Ovary (tissue), 9 donors: ENCODE data around the gene NECTIN1. TPM values are rescaled to one million over a fixed set of nuclear protein-coding genes. Genes with fewer than 3 reads are reported as not detected.

Experiments
- DNase-seq, 5 donors: peaks; one replicate each; pipeline ENCODE4 v3.0.0-alpha.2; 2019 to 2020
- H3K27ac ChIP-seq, 2 donors: fragments of 200-600 bp; one replicate each; pipeline versions ENCODE4 v1.5.1 to v1.8.0; 2019 to 2022
- H3K27me3 ChIP-seq: fragments of 200-600 bp; one replicate; pipeline ENCODE4 v1.8.0; 2022
- H3K36me3 ChIP-seq: fragments of 200-600 bp; sonication (generic); one replicate; pipeline ENCODE4 v1.5.1; 2019
- H3K4me1 ChIP-seq: one replicate; pipeline ENCODE4 v1.8.1; 2013; ENCODE audit warnings: mild to moderate bottlenecking, moderate library complexity; ENCODE audit not compliant: insufficient read depth
- H3K4me3 ChIP-seq: fragments of 200-600 bp; sonication (generic); one replicate; pipeline ENCODE4 v1.5.1; 2017
- H3K9me3 ChIP-seq, 2 donors: fragments of 200-600 bp in 1 of 2; sonication (generic) in 1 of 2; one replicate each; pipeline versions ENCODE4 v1.5.1 to v1.8.1; 2013 to 2019; ENCODE audit warnings: mild to moderate bottlenecking in 1 of 2, moderate library complexity in 1 of 2
- EP300 ChIP-seq: sonication (generic); formaldehyde crosslinking; IDR thresholded peaks from one replicate; pipeline ENCODE4 v1.6.1; 2017; ENCODE audit warnings: antibody characterized with exemption
- POLR2A ChIP-seq: fragments of 450-650 bp; IDR thresholded peaks from one replicate; pipeline ENCODE4 v1.6.1; 2017; ENCODE audit warnings: antibody characterized with exemption, mild to moderate bottlenecking, moderate library complexity
- WGBS, 3 donors: extraction: QIAGEN DNeasy Blood & Tissue Kit in 1 of 3; methylation state at CpG; one replicate each; pipeline versions ENCODE4 v1.1.5 to v1.1.7; 2013 to 2017; 5-methylcytosine and 5-hydroxymethylcytosine counted together
- intact Hi-C, 4 donors: fragments of 100-400 bp; cut with DNase I; formaldehyde crosslinking; loops; one replicate each; pipeline versions ENCODE4 v1.11.0 to v1.15.1; 2022 to 2023
- polyA plus RNA-seq, 2 donors: library from polyadenylated mRNA; stranded (reverse); fragments of 200-250 nt in 1 of 2; fragments of 350-450 nt in 1 of 2; fragmentation: Illumina TruSeq in 1 of 2; extraction: RNeasy Lipid Tissue Mini Kit (QIAGEN cat#74804) in 1 of 2; gene quantifications; one replicate each; pipeline ENCODE4 v1.2.3, GENCODE V29; 2013 to 2014
- total RNA-seq, 7 donors: library from RNA; depleted of rRNA in 2 of 7; stranded (reverse); fragments of >200 nt in 2 of 7; fragmentation: NEBNext Ultra II Directional in 3 of 7; extraction: Animal tissue kit (Norgen Biotek cat#: 25700) in 3 of 7; gene quantifications; one replicate each; pipeline versions ENCODE4 v1.1.0 to v1.2.4, GENCODE V29; 2016 to 2023
- TF ChIP-seq, protein P1 (sequence below), 3 donors: fragments of 450-650 bp in 2 of 3; fragments of 200-600 bp in 1 of 3; IDR thresholded peaks; one replicate each; pipeline versions ENCODE4 v1.5.1 to v1.8.0; 2016 to 2022; ENCODE audit warnings: antibody characterized with exemption in 3 of 3, mild to moderate bottlenecking in 1 of 3
- donor health status: DM: no; HTN: no; CAD: no; lungs with moderate emphysema.
- donor health status: DM: no; HTN: no; CAD: no.
- donor health status: Bipolar disorder and iron deficiency.
- donor health status: DM: yes; HTN: yes; CAD: no.
- donor health status: DM: no; HTN: no; CAD: no.
- donor health status: DM: yes; HTN: yes; CAD: no.

NECTIN1 gene
- total and polyA plus RNA-seq, 9 donors: 1.5 to 12.1 (median 5.7) TPM

GRCh38 chr11:119624102-119624615 lies 104.8 kb downstream of the NECTIN1 start:
- Histone ChIP-seq H3K27ac (no peak overlapping the region), H3K4me1 (no peaks in the 10 kb centered on the region), H3K36me3 (no peaks in the 10 kb centered on the region), H3K27me3 (no peaks in the 10 kb centered on the region), H3K4me3 (no peak overlapping the region), H3K9me3 (no peaks in the 10 kb centered on the region)
- no peak for DNase-seq
- TF ChIP-seq POLR2A: no peak
- TF ChIP-seq, protein P1, sequence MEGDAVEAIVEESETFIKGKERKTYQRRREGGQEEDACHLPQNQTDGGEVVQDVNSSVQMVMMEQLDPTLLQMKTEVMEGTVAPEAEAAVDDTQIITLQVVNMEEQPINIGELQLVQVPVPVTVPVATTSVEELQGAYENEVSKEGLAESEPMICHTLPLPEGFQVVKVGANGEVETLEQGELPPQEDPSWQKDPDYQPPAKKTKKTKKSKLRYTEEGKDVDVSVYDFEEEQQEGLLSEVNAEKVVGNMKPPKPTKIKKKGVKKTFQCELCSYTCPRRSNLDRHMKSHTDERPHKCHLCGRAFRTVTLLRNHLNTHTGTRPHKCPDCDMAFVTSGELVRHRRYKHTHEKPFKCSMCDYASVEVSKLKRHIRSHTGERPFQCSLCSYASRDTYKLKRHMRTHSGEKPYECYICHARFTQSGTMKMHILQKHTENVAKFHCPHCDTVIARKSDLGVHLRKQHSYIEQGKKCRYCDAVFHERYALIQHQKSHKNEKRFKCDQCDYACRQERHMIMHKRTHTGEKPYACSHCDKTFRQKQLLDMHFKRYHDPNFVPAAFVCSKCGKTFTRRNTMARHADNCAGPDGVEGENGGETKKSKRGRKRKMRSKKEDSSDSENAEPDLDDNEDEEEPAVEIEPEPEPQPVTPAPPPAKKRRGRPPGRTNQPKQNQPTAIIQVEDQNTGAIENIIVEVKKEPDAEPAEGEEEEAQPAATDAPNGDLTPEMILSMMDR (IDR thresholded peaks at IDR 0.05): no peak
- TF ChIP-seq EP300: no peak
- intact Hi-C loops: no loop called here
- 29 to 50% (median 35%) methylated on average over 4 to 9 of the region's 9 CpGs for WGBS, 3 donors

DNA sequence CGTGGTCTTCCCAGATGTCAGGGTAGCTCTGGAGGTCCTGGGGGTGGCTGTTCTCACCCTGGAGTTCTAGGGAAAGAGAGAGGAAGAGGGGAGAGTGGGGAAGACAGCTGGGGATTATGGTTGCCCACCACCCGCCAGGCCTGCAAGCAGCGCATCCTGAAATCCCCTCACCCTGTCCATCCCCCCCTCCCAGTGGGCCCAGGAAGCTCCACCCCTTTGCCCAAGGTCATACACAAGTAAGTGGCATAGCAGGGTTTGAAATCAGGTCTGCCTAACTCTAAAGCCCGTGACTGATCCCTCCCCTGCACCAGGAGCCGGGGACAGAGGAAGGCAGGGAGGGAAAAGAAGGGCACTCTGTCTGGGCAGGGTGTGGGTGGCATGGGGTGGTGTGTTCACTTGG lies 105.3 kb downstream of the NECTIN1 start:
- WGBS, 3 donors: 69 to 84% (median 82%) methylated on average over 5 of the region's 5 CpGs
- Histone ChIP-seq H3K4me3 (no peak overlapping the region), H3K27ac (no peak overlapping the region), H3K27me3 (no peaks in the 10 kb centered on the region), H3K4me1 (no peaks in the 10 kb centered on the region), H3K36me3 (no peaks in the 10 kb centered on the region), H3K9me3 (no peaks in the 10 kb centered on the region)
- intact Hi-C loops: no loop called here
- DNase-seq: no peak
- TF ChIP-seq EP300 (no peak), POLR2A (no peak)
- TF ChIP-seq, protein P1 (IDR thresholded peaks at IDR 0.05): no peak

DNA sequence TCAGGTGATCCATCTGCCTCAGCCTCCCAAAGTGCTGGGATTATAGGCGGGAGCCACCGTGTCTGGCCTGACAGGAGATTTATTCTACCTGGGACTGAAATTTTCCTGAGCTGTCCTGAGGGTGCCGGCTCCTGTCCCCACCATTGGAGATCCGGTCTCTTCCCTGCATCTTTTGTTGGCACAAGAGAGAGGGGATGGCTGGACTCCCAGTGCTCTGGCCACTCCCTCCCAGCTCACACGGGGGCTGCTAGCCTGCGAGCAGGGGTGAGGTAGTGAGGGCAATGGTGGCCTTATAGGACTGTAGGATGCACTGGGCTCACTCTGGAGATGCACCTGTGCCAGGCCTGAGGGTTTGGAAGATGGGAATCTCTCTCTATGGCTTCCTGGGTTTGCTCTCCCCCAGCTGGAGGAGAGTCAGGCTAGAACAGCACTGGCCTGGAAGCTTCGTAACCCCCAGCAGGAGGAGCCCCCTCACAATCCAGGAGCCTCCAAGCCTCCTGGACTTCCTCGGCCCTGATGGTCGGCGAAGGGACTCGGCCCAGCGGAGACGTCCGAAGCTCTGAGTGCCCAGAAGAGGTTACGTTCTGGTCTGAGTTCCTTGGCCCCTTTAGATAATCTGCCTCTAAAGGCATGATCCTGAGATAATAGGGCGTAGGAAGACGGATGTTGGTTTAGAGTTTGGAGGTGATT lies 106.4 kb downstream of the NECTIN1 start:
- Histone ChIP-seq H3K36me3 (no peaks in the 10 kb centered on the region), H3K27ac (no peak overlapping the region)
- 67 to 72% (median 71%) methylated on average over 17 of the region's 17 CpGs for WGBS, 3 donors

DNA sequence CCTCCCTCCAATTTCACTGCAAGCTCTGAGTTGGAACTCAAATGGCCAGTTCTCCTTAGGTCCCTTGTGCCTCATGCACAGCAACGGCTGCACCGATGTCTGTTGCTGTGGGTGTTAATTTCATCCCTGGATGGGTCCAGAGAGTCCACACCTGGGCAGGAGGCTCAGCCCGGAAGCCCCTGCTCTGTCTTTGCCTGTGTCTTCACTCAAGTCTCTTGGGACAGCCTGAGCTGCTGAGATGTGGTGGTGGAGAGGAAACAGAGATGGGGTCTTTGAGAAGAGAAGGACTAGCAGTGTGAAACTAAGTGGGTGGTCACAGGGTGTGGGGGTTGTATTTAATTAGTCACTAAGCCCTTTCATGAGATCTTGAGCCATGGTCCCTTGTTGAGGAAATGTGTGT lies 109.3 kb downstream of the NECTIN1 start:
- TF ChIP-seq POLR2A (no peak), EP300 (no peak)
- TF ChIP-seq, protein P1 (IDR thresholded peaks at IDR 0.05): no peak
- intact Hi-C loops: no loop called here
- no peaks in the 10 kb centered on the region for H3K36me3 ChIP-seq
- no peaks in the 10 kb centered on the region for H3K9me3 ChIP-seq
- no peak overlapping the region for H3K4me3 ChIP-seq
- H3K27ac ChIP-seq: no peak overlapping the region
- no peaks in the 10 kb centered on the region for H3K4me1 ChIP-seq
- DNase-seq: no peak
- no peaks in the 10 kb centered on the region for H3K27me3 ChIP-seq
- 56 to 69% (median 65%) methylated on average over 3 of the region's 3 CpGs for WGBS, 3 donors

More for the DNA sequence above, 106.4 kb downstream of the NECTIN1 start:
- no peaks in the 10 kb centered on the region for H3K4me1 ChIP-seq
- DNase-seq: no peak
- intact Hi-C loops: no loop called here
- TF ChIP-seq POLR2A: no peak
- TF ChIP-seq EP300: no peak
- TF ChIP-seq, protein P1 (IDR thresholded peaks at IDR 0.05): no peak
- H3K27me3 ChIP-seq: no peaks in the 10 kb centered on the region
- H3K9me3 ChIP-seq: no peaks in the 10 kb centered on the region
- H3K4me3 ChIP-seq: no peak overlapping the region
